CD4-positive, alpha-beta T cell treated with Interleukin-15 for 4 hours (primary cell): ENCODE data around the gene PBX1.
"Not testable (repeated sequence)": the region's sequence is repeated elsewhere in the genome, so short reads cannot be mapped to it uniquely, and the experiment has no call there.

Experiments used
- DNase-seq: peaks from one replicate; pipeline ENCODE4 v3.0.0-alpha.2; 2020; ENCODE audit warnings: low spot score

The PBX1 gene

GRCh38 chr1:164643018-164643417 lies 84.0 kb downstream of the PBX1 start:
- no peak for DNase-seq

- DNase-seq = no peak
These were observed 85.3 kb downstream of the PBX1 start for GRCh38 chr1:164644268-164644667.

- no peak for DNase-seq
These were observed 86.0 kb downstream of the PBX1 start for GRCh38 chr1:164644774-164645644.

GRCh38 chr1:164645921-164646320 lies 86.9 kb downstream of the PBX1 start:
- no peak for DNase-seq

GRCh38 chr1:164647211-164647610 lies 88.2 kb downstream of the PBX1 start:
- DNase-seq = no peak

GRCh38 chr1:164648636-164649035 lies 89.7 kb downstream of the PBX1 start:
- DNase-seq = no peak

- no peak for DNase-seq
These were observed 90.2 kb downstream of the PBX1 start for GRCh38 chr1:164649146-164649545.

GRCh38 chr1:164650531-164650930 lies 91.5 kb downstream of the PBX1 start:
- DNase-seq = no peak

- no peak for DNase-seq
These were observed 92.5 kb downstream of the PBX1 start for GRCh38 chr1:164651351-164651951.

- not testable (repeated sequence) for DNase-seq
These were observed 94.0 kb downstream of the PBX1 start for GRCh38 chr1:164652969-164653368.

- DNase-seq = no peak
These were observed 94.7 kb downstream of the PBX1 start for GRCh38 chr1:164653705-164654104.

GRCh38 chr1:164654200-164654599 lies 95.2 kb downstream of the PBX1 start:
- no peak for DNase-seq

GRCh38 chr1:164658864-164659263 lies 99.9 kb downstream of the PBX1 start:
- DNase-seq = no peak

GRCh38 chr1:164659621-164660411 lies 100.8 kb downstream of the PBX1 start:
- DNase-seq = no peak

- DNase-seq = peak; percentile 2
These were observed 101.4 kb downstream of the PBX1 start for GRCh38 chr1:164660412-164660772.

GRCh38 chr1:164660775-164661174 lies 101.8 kb downstream of the PBX1 start:
- no peak for DNase-seq

- DNase-seq = no peak
These were observed 103.5 kb downstream of the PBX1 start for GRCh38 chr1:164662462-164662861.

GRCh38 chr1:164662955-164663354 lies 104.0 kb downstream of the PBX1 start:
- DNase-seq = no peak

- DNase-seq = no peak
These were observed 105.1 kb downstream of the PBX1 start for GRCh38 chr1:164664127-164664526.

GRCh38 chr1:164667001-164667400 lies 108.0 kb downstream of the PBX1 start:
- no peak for DNase-seq

- no peak for DNase-seq
These were observed 108.6 kb downstream of the PBX1 start for GRCh38 chr1:164667600-164667999.

GRCh38 chr1:164668491-164669400 lies 109.8 kb downstream of the PBX1 start:
- DNase-seq = no peak
